ENCODE measurements around the gene PADI3. TPM values are rescaled to one million over a fixed set of nuclear protein-coding genes. Genes with fewer than 3 reads are reported as not detected.

Gene PADI3
- total and polyA plus RNA-seq, 2 of the 4 experiments (the other 2 are of a cell fraction), result not detected

DNA sequence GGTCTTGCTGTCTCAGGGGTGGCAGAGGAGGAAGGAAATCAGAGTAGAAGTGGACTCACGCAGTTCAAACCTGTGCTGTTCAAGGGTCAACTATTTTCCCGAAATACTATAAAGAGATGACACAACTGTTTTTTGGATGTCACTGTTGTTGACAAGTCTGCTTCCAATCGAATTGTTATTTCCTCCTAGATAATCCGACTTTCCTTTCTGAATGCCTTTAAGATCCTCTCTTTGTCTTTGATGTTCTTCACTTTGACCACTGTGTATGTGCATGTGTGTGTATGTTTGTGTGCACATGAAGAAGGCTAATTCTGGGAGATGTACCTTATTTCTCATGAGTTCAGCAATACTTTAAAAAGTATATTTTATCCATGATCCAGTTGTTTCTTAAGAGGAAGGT, 80.7 kb downstream of the PADI3 start:
- Histone ChIP-seq H3K9me1 (ENCODE audit: insufficient read depth, low read length) (no peaks in the 10 kb centered on the region), H3K9me3 (ENCODE audit: control insufficient read depth, insufficient read depth, low read length) (peaks cover 2% of the 10 kb centered on the region), H2BK15ac (ENCODE audit: low read depth, low read length) (no peak overlapping the region), H3K4me3 (ENCODE audit: insufficient read depth, low read depth, low read length) (no peak overlapping the region), H4K8ac (ENCODE audit: low read depth in 2 of 2, low read length in 2 of 2) (no peak overlapping the region), H2BK5ac (ENCODE audit: low read depth, low read length, poor library complexity, severe bottlenecking) (no peak overlapping the region), H2AK5ac (ENCODE audit: low read depth, low read length) (no peak overlapping the region), H3K79me1 (ENCODE audit: low read depth in 1 of 2, low read length in 2 of 2) (no peaks in the 10 kb centered on the region), H3K36me3 (ENCODE audit: control insufficient read depth, insufficient read depth, low read length) (no peaks in the 10 kb centered on the region), H3K4me1 (ENCODE audit: control insufficient read depth, insufficient read depth, low read length) (no peaks in the 10 kb centered on the region), H3K56ac (ENCODE audit: extremely low read depth, insufficient read depth, low read length) (no peak overlapping the region), H2BK120ac (ENCODE audit: low read depth, low read length) (no peak overlapping the region), H3K14ac (replicated peaks; ENCODE audit: low read depth, low read length) (no peak overlapping the region), H3K9ac (ENCODE audit: low read depth, low read length) (no peak overlapping the region), H2AK9ac (replicated peaks; ENCODE audit: low read depth, low read length, poor library complexity) (no peak overlapping the region), H3K27ac (ENCODE audit: insufficient read depth, low read length) (no peak overlapping the region), H3K4me2 (ENCODE audit: low read depth, low read length) (no peak overlapping the region), H3K18ac (ENCODE audit: low read depth, low read length) (no peak overlapping the region), H4K5ac (ENCODE audit: low read depth, low read length) (no peak overlapping the region), H4K20me1 (ENCODE audit: insufficient read depth, low read length) (no peaks in the 10 kb centered on the region), H2BK20ac (ENCODE audit: low read depth, low read length) (no peak overlapping the region), H3K4ac (ENCODE audit: low read depth, low read length) (no peak overlapping the region), H3K23ac (ENCODE audit: low read depth, low read length) (no peak overlapping the region), H4K91ac (ENCODE audit: insufficient read depth, low read depth, low read length) (no peak overlapping the region), H2AFZ (replicated peaks; ENCODE audit: low read length, poor library complexity) (no peak overlapping the region), H3K27me3 (ENCODE audit: control insufficient read depth, insufficient read depth, low read length) (peaks cover 13% of the 10 kb centered on the region)
- WGBS, 2 experiments (ENCODE audit: extremely low coverage in 2 of 2, insufficient read length in 1 of 2), result 81% methylated on average over 2 of the region's 4 CpGs; no CpG with 5 or more reads in 1 of the 2 experiments
- no TSS peak for BruUV-seq (replicated peaks)
- dilution Hi-C loops (cut with HindIII; ENCODE audit: low sequenced_read_pairs, unreplicated experiment) (no loop called here), intact Hi-C loops (cut with micrococcal nuclease) (loop anchor here (5.0 kb wide), 1 partner anchor 82 kb away; the partner anchor contains the start of gene PADI3), in situ Hi-C loops (cut with MboI; ENCODE audit: low sequenced_read_pairs) (no loop called here)
- ChIA-PET CTCF (no interaction called here), POLR2A (ENCODE audit: unreplicated experiment) (no interaction called here)
- TF ChIP-seq, protein P1, sequence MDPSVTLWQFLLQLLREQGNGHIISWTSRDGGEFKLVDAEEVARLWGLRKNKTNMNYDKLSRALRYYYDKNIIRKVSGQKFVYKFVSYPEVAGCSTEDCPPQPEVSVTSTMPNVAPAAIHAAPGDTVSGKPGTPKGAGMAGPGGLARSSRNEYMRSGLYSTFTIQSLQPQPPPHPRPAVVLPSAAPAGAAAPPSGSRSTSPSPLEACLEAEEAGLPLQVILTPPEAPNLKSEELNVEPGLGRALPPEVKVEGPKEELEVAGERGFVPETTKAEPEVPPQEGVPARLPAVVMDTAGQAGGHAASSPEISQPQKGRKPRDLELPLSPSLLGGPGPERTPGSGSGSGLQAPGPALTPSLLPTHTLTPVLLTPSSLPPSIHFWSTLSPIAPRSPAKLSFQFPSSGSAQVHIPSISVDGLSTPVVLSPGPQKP (IDR thresholded peaks at IDR 0.05; ENCODE audit: borderline replicate concordance, low read depth, low read length), result no peak
- no peak for TF ChIP-seq MAZ (IDR thresholded peaks at IDR 0.05; ENCODE audit: borderline replicate concordance, low read depth, low read length)
- TF ChIP-seq FOS (IDR thresholded peaks at IDR 0.05; ENCODE audit: low read depth, low read length), result no peak
- TF ChIP-seq BHLHE40 (IDR thresholded peaks at IDR 0.05; ENCODE audit: low read depth, low read length), result no peak
- no peak for TF ChIP-seq CHD1 (IDR thresholded peaks at IDR 0.05; ENCODE audit: low read depth, low read length)
- no peak for TF ChIP-seq MAFK (IDR thresholded peaks at IDR 0.05; ENCODE audit: low read depth, low read length)
- TF ChIP-seq RAD21 (IDR thresholded peaks at IDR 0.05; ENCODE audit: low read length), result no peak
- no peak for TF ChIP-seq NFE2L2 (IDR thresholded peaks at IDR 0.05; ENCODE audit: low read depth, low read length)
- no peak for TF ChIP-seq CTCF (conservative IDR thresholded peaks at IDR 0.05; ENCODE audit: low read depth, low read length)
- no peak for TF ChIP-seq SMC3 (IDR thresholded peaks at IDR 0.05; ENCODE audit: low read depth, low read length)
- no peak for TF ChIP-seq RFX5 (IDR thresholded peaks at IDR 0.05; ENCODE audit: low read depth, low read length)
- no peak for TF ChIP-seq CEBPB (IDR thresholded peaks at IDR 0.05; ENCODE audit: low read depth, low read length)
- TF ChIP-seq USF2 (IDR thresholded peaks at IDR 0.05; ENCODE audit: low read depth, low read length), result no peak
- TF ChIP-seq MXI1 (IDR thresholded peaks at IDR 0.05; ENCODE audit: borderline replicate concordance, low read depth, low read length), result no peak
- ATAC-seq (ENCODE audit: low read depth) (no peak), DNase-seq (no peak)
